ENCODE measurements around the gene NFAT5.
"Not testable (repeated sequence)": the region's sequence is repeated elsewhere in the genome, so short reads cannot be mapped to it uniquely, and the experiment has no call there.

Gene NFAT5

GRCh38 chr16:69595127-69596036 lies 29.6 kb downstream of the NFAT5 start:
- DNase-seq: no peak

- DNase-seq: no peak
These were observed 31.0 kb downstream of the NFAT5 start for GRCh38 chr16:69596801-69597200.

GRCh38 chr16:69598045-69598444 lies 32.3 kb downstream of the NFAT5 start:
- DNase-seq: no peak

DNA sequence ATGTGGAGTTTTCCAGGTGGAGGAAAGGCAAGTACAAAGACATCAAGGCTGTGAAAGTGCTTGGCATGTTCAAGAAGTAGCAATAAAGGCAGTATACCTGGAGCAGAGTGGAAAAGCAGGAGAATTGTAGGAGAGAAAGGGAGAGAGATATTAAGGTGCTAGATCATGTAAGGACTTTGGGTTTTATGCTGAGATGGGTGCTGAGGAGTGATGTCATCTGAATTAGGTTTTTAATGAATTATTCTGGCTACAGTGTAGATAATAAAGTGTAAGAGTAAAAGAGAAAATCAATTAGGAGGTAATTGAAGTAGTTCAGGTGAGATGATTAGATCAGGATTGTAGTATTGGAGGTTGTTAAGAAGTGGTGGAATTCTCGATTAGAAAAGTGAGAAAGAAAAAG lies 34.0 kb downstream of the NFAT5 start:
- no peak for DNase-seq

- peak; percentile 30 for DNase-seq
These were observed 34.4 kb downstream of the NFAT5 start for GRCh38 chr16:69600202-69600601.

- DNase-seq: no peak
These were observed 35.5 kb downstream of the NFAT5 start for GRCh38 chr16:69601250-69601649.

DNA sequence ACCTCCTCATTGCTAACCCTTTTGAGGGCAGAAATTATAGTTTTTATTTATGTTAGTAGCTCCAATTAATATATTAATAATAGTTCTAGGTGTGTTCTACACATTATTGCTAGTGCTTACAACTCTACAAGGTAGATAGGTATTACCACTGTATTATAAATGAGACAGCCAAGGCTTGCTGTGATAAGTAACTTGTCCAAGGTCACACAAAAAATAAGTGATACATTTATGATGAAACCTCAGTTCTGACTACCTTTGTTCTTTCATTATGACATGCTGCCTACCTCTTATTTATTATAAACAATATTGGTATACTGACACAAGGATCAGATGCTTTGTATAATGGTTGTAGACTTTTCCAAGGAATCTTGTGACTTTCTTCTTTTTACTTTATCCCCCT lies 41.2 kb downstream of the NFAT5 start:
- DNase-seq: no peak

GRCh38 chr16:69607674-69608073 lies 41.9 kb downstream of the NFAT5 start:
- no peak for DNase-seq

- no peak for DNase-seq
These were observed 44.6 kb downstream of the NFAT5 start for GRCh38 chr16:69610356-69610755.

- no peak for DNase-seq
These were observed 45.4 kb downstream of the NFAT5 start for GRCh38 chr16:69611103-69611640.

DNA sequence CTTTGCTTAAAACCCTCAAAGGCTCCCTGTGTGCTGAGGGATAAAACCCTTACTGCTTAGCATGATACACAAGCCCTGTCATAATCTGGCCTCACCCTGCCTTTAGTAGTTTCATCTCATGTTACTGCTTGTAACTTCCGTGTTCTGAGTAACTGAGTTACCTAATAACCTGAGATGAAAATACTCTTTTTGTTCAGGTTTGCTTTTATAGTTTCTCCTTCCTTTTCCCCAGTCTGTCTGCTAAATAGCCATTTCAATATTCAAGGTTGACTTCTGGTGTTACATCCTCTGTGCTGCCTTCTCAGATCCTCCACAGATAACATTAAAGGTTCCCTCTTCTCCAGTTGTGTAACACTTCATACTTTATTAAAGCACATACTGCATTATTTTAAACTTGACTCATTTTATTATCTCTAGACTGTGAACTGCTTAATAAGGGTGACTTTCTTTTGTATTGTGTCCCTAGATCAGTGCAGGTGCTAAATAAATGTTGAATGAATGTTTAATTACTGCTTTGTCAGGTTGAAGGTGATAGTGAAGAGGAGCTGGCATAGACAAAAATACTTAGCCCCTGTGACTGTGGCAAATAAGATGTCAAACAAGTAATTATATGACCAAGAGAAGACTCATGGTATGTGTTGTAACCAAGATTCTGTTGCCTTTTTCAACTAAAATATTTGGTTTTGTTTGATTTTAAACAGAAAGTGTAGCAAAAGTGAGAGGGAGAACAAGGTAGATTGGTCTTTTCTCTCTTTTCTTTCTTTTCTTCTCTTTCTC lies 47.8 kb downstream of the NFAT5 start:
- DNase-seq: peak; percentile 19

DNA sequence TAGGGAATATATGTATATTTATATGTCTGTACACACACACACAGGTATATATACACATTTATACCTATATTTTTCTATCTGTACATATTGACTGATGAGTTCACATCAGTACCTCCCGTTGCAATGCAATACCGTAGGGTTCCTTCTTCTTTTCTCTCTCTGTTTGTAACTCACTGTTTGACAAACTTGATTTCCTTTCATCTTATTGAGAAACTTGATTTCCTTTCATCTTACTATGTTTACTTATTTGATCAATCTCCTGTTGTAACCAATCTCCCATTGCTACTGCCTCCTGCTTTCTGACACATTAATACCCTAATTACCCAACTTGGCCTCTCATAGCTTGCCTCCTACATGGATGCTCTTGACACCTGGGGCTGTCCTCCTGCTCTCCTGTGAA lies 49.8 kb downstream of the NFAT5 start:
- no peak for DNase-seq

- DNase-seq: no peak
These were observed 50.3 kb downstream of the NFAT5 start for GRCh38 chr16:69616082-69616481.

DNA sequence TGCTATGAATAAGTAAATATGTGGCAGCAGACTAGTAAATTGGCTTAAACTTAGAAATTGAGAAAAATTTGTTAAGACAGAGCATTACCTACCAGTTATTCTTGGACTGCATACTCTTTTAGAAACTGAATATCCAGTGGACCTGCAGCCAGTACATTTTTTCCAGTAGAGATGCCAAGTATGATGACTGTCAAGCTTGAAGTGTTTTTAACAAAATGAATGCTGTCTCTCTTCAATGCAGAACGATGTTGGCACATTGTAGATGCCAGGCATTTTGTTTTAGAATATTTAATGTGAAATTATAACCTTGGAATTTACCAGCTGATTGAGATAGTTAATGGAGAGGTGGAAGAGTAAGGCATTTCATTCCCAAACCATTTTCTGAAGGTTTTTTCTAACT lies 52.5 kb downstream of the NFAT5 start:
- DNase-seq: no peak

GRCh38 chr16:69618721-69619120 lies 53.0 kb downstream of the NFAT5 start:
- no peak for DNase-seq

GRCh38 chr16:69619514-69619913 lies 53.7 kb downstream of the NFAT5 start:
- DNase-seq: no peak

DNA sequence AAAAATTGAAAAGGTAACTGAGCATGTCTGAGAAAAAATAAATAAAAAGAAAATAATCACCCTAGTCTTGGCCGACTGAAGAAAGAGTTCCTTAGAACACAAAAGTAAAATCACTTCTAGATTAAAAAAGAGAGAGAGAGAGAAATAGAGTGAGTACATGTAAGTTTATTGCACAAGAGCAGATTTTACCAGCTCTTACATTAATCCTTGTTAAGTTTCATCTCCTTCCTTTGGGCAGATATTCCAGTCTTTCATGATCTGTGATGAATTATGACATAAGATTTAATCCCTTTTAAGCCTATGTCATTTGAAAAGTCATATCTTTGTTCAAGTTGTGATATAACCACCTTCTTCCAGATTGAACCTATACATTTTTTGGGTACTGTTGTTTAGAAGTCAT lies 54.8 kb downstream of the NFAT5 start:
- no peak for DNase-seq

GRCh38 chr16:69621225-69621624 lies 55.5 kb downstream of the NFAT5 start:
- DNase-seq: no peak

DNA sequence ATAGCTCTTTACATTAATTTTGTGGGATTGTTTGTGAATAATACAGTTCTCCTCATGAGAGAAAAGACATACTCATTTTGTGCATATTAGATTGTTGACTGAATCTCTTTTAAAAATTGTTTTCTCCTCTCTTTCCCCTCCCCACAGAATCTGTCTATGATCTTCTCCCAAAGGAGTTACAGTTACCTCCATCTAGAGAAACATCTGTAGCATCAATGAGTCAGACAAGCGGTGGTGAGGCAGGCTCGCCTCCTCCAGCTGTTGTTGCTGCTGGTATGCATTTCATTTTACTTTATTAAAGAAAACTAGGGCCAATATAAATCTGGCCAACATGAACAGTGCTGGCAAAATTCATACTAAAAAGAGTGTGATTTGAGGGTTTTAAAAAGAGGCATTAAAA lies 60.5 kb downstream of the NFAT5 start:
- DNase-seq: no peak

- DNase-seq: no peak
These were observed 67.1 kb downstream of the NFAT5 start for GRCh38 chr16:69632828-69633227.

- no peak for DNase-seq
These were observed 67.6 kb downstream of the NFAT5 start for GRCh38 chr16:69633375-69633774.

GRCh38 chr16:69636563-69637146 lies 70.9 kb downstream of the NFAT5 start:
- not testable (repeated sequence) for DNase-seq

DNA sequence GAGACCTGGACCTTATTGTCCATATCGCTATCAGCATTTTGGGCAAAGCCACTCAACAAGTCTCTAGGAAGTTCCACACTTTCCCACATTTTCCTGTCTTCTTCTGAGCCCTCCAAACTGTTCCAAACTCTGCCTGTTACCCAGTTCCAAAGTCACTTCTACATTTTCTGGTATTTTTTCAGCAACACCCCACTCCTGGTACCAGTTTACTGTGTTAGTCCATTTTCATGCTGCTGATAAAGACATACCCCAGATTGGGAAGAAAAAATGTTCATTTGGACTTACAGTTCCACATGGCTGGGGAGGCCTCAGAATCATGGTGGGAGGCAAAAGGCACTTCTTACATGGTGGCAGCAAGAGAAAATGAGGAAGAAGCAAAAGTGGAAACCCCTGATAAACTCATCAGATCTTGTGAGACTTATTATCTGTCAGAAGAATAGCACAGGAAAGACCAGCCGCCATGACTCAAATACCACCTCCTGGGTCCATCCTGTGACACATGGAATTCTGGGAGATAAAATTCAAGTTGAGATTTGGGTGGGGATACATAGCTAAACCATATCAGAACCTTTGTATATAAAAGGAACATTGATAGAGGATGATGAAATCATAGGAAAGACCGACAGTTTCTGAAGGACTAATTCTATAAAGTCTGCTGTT lies 71.6 kb downstream of the NFAT5 start:
- DNase-seq: not testable (repeated sequence)

Data from suppressor macrophage treated with lipopolysaccharide for 4 hours (primary cell).